MM.1S (cell line): ENCODE results near the gene ANXA9.

Experiments
- EZH2 ChIP-seq: fragments of 300-600 bp; sonication (generic); optimal IDR thresholded peaks from 2 replicates; pipeline ENCODE3; 2017; ENCODE audit warnings: low read depth, mild to moderate bottlenecking, antibody characterized with exemption, low read length, mixed read lengths
- TF ChIP-seq, protein P1 (sequence below): fragments of 300-600 bp; sonication (generic); IDR thresholded peaks from 2 replicates; pipeline ENCODE4 v1.5.1; 2016; ENCODE audit warnings: antibody characterized with exemption, low read length, mixed read lengths

DNA sequence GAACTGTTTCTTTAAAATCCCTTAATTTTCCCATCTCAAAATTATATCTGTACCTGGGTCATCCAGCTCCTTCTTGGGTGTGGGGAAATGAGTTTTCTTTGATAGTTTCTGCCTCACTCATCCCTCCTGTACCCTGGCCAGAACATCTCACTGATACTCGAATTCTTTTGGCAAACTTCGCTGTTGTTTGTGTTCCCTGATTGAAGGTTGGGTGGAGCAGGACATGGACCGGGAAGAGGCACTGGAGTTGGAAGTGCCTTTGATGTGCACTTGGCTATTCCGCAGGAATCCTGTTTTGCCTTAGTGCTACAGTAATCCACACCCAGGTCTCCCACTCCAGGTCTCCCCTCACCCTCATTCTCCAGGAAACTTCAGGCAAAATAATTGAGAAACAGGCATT is 13.4 kb downstream of the ANXA9 start:
- TF ChIP-seq, protein P1, sequence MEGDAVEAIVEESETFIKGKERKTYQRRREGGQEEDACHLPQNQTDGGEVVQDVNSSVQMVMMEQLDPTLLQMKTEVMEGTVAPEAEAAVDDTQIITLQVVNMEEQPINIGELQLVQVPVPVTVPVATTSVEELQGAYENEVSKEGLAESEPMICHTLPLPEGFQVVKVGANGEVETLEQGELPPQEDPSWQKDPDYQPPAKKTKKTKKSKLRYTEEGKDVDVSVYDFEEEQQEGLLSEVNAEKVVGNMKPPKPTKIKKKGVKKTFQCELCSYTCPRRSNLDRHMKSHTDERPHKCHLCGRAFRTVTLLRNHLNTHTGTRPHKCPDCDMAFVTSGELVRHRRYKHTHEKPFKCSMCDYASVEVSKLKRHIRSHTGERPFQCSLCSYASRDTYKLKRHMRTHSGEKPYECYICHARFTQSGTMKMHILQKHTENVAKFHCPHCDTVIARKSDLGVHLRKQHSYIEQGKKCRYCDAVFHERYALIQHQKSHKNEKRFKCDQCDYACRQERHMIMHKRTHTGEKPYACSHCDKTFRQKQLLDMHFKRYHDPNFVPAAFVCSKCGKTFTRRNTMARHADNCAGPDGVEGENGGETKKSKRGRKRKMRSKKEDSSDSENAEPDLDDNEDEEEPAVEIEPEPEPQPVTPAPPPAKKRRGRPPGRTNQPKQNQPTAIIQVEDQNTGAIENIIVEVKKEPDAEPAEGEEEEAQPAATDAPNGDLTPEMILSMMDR = no peak
- TF ChIP-seq EZH2 = no peak
